Measurements from ENCODE around the gene ALDH1L1.

- TF ChIP-seq ZC3H10 (CRISPR knock-in tag; IDR thresholded peaks at IDR 0.05): no peak
- TF ChIP-seq TCF4 (CRISPR knock-in tag; IDR thresholded peaks at IDR 0.05; ENCODE audit: borderline replicate concordance): no peak
- no peak for TF ChIP-seq RARB (CRISPR knock-in tag; IDR thresholded peaks at IDR 0.05)
- TF ChIP-seq PATZ1 (CRISPR knock-in tag; IDR thresholded peaks at IDR 0.05; ENCODE audit: borderline replicate concordance): no peak
- TF ChIP-seq ISL1 (CRISPR knock-in tag; IDR thresholded peaks at IDR 0.05): no peak
- TF ChIP-seq ZNF70 (CRISPR knock-in tag; IDR thresholded peaks at IDR 0.05): no peak
- TF ChIP-seq POU6F1 (CRISPR knock-in tag; IDR thresholded peaks at IDR 0.05; ENCODE audit: borderline replicate concordance, low read depth): no peak
- TF ChIP-seq ZFP3 (CRISPR knock-in tag; IDR thresholded peaks at IDR 0.05): no peak
- TF ChIP-seq CREB5 (CRISPR knock-in tag; IDR thresholded peaks at IDR 0.05; ENCODE audit: low read depth): no peak
Measured at GRCh38 chr3:126147147-126147931, 33.0 kb downstream of the ALDH1L1 start.

Measured in SK-N-SH treated with all-trans-retinoic acid at 6 μM for 48 hours (cell line).